Panc1 (cell line): Measurements from ENCODE around the gene SAFB2. TPM values are rescaled to one million over a fixed set of nuclear protein-coding genes. Genes with fewer than 3 reads are reported as not detected.

Experiments
- ATAC-seq: fragments of 200-7000 bp; cut with Tn5 transposase; 2 replicates; pipeline ENCODE4 v1.9.1; 2020; ENCODE audit warnings: mild to moderate bottlenecking, moderate library complexity
- BruUV-seq: library from RNA; stranded (reverse); fragments of 400-500 nt; replicated peaks from 2 replicates; lab custom pipeline; 2021; lab: Mats Ljungman, UMichigan
- CTCF ChIA-PET: fragments of 300-600 bp; sonication (Branson Sonifier 250); formaldehyde crosslinking; loops from one replicate; lab custom pipeline; 2022; ENCODE audit warnings: antibody characterized with exemption; lab: Charles Lee
- POLR2A ChIA-PET: fragments of 300-600 bp; sonication (Branson Sonifier 250); formaldehyde crosslinking; loops from one replicate; lab custom pipeline; 2022; ENCODE audit warnings: antibody characterized with exemption; lab: Charles Lee
- DNase-seq: peaks from one replicate; pipeline ENCODE4 v3.0.0-alpha.2; 2010; ENCODE audit warnings: low read depth, low spot score
- H3K27ac ChIP-seq: 2 replicates; pipeline ENCODE4 v1.5.1; 2011; ENCODE audit warnings: mild to moderate bottlenecking, low read length, inconsistent platforms
- H3K27me3 ChIP-seq: fragments of 200-500 bp; sonication (Bioruptor generic); 2 replicates; pipeline ENCODE4 v1.6.0; 2014; ENCODE audit warnings: low read length, inconsistent platforms; ENCODE audit not compliant: control insufficient read depth, insufficient read depth
- H3K36me3 ChIP-seq: fragments of 200-500 bp; sonication (Bioruptor generic); 2 replicates; pipeline ENCODE4 v1.5.1; 2014; ENCODE audit warnings: inconsistent platforms, mild to moderate bottlenecking, low read length, moderate library complexity; ENCODE audit not compliant: control insufficient read depth, insufficient read depth
- H3K4me1 ChIP-seq: 2 replicates; pipeline ENCODE4 v1.5.1; 2011; ENCODE audit warnings: inconsistent platforms, mild to moderate bottlenecking, low read length, moderate library complexity; ENCODE audit not compliant: control insufficient read depth, insufficient read depth
- H3K4me3 ChIP-seq, 2 experiments: 2 replicates each; pipeline ENCODE4 v1.5.1; 2011 to 2012; ENCODE audit warnings: low read depth in 2 of 2, low read length in 2 of 2, mild to moderate bottlenecking in 2 of 2, inconsistent platforms in 1 of 2, moderate library complexity in 1 of 2
- H3K9me3 ChIP-seq: fragments of 200-500 bp; sonication (Bioruptor generic); 2 replicates; pipeline ENCODE4 v1.5.1; 2014; ENCODE audit warnings: low read depth, mild to moderate bottlenecking, inconsistent platforms, low read length, moderate library complexity; ENCODE audit not compliant: control insufficient read depth, insufficient read depth
- CTCF ChIP-seq: fragments of 450-650 bp; IDR thresholded peaks from 2 replicates; pipeline ENCODE4 v1.5.1; 2017; ENCODE audit warnings: mild to moderate bottlenecking
- POLR2AphosphoS5 ChIP-seq: IDR thresholded peaks from 2 replicates; pipeline ENCODE4 v1.6.1; 2012; ENCODE audit warnings: mild to moderate bottlenecking, low read depth, low read length, moderate library complexity
- REST ChIP-seq, 2 experiments: IDR thresholded peaks; 2 replicates each; pipeline ENCODE4 v1.6.1; 2011 to 2012; ENCODE audit warnings: low read depth in 2 of 2, control low read depth in 1 of 2, low read length in 1 of 2, mild to moderate bottlenecking in 1 of 2, moderate library complexity in 1 of 2; ENCODE audit not compliant: insufficient read depth in 1 of 2
- SIN3A ChIP-seq: IDR thresholded peaks from 2 replicates; pipeline ENCODE4 v1.6.1; 2012; ENCODE audit warnings: low read depth, mild to moderate bottlenecking, low read length, moderate library complexity, borderline replicate concordance; ENCODE audit not compliant: insufficient read depth
- TCF7L2 ChIP-seq: IDR thresholded peaks from 2 replicates; pipeline ENCODE4 v1.6.1; 2011; ENCODE audit warnings: mild to moderate bottlenecking, low read depth, low read length, inconsistent platforms
- in situ Hi-C: cut with HindIII; loops from 2 replicates; pipeline ENCODE4 v1.10.0; 2016; ENCODE audit warnings: low sequenced_read_pairs, low pct_unique_long_range_greater_than_20kb
- intact Hi-C: fragments of 100-400 bp; cut with micrococcal nuclease; formaldehyde crosslinking; loops from one replicate; pipeline ENCODE4 v1.10.0; 2022; ENCODE audit not compliant: unreplicated experiment
- total RNA-seq: library from RNA; stranded (reverse); gene quantifications from one replicate; pipeline ENCODE4 v1.2.1, GENCODE V29; 2021; ENCODE audit not compliant: unreplicated experiment

The SAFB2 gene
- total RNA-seq, 1 experiment from 2014 or later = 83.5 TPM

GRCh38 chr19:5651361-5651760 lies 28.8 kb upstream of the SAFB2 start:
- POLR2A ChIA-PET = no interaction called here
- Histone ChIP-seq H3K27ac (no peak overlapping the region), H3K4me3 (no peak overlapping the region), H3K4me1 (no peaks in the 10 kb centered on the region), H3K27me3 (no peaks in the 10 kb centered on the region), H3K9me3 (no peaks in the 10 kb centered on the region), H3K36me3 (peaks cover 24% of the 10 kb centered on the region)
- TF ChIP-seq REST (IDR thresholded peaks at IDR 0.05; ENCODE audit: insufficient read depth in 1 of 2, low read depth in 2 of 2, low read length in 1 of 2) (no peak), TCF7L2 (no peak), CTCF (no peak), POLR2AphosphoS5 (no peak), SIN3A (no peak)
- intact Hi-C loops = no loop called here
- in situ Hi-C loops = no loop called here
- no peak for DNase-seq
- CTCF ChIA-PET = interaction anchor here (0.7 kb wide), 1 partner anchor 33 kb away, joined by 3 read pairs; no protein-coding TSS in a partner anchor
- no peak for ATAC-seq
- no TSS peak for BruUV-seq

GRCh38 chr19:5648464-5648863 lies 25.9 kb upstream of the SAFB2 start:
- Histone ChIP-seq H3K9me3 (no peaks in the 10 kb centered on the region), H3K27ac (no peak overlapping the region), H3K4me3 (no peak overlapping the region), H3K27me3 (no peaks in the 10 kb centered on the region), H3K36me3 (peaks cover 29% of the 10 kb centered on the region), H3K4me1 (no peaks in the 10 kb centered on the region)
- DNase-seq (no peak), ATAC-seq (no peak)
- no TSS peak for BruUV-seq
- intact Hi-C loops (no loop called here), in situ Hi-C loops (no loop called here)
- ChIA-PET POLR2A (no interaction called here), CTCF (no interaction called here)
- TF ChIP-seq REST (IDR thresholded peaks at IDR 0.05; ENCODE audit: insufficient read depth in 1 of 2, low read depth in 2 of 2, low read length in 1 of 2) (no peak), CTCF (no peak)
